ENCODE measurements around the gene COL26A1.
"Not testable (repeated sequence)": the region's sequence is repeated elsewhere in the genome, so short reads cannot be mapped to it uniquely, and the experiment has no call there.

The COL26A1 gene
- 0 to 0.07 reads per million in 2 donors for total RNA-seq

GRCh38 chr7:101362334-101363195 is at the start of gene COL26A1:
Gene COL26A1 (plus strand): TSS chr7:101362875. CDS start chr7:101363033, 158 bp downstream.
- no peak for DNase-seq

GRCh38 chr7:101315336-101315735 is 47.3 kb upstream of the COL26A1 start:
- DNase-seq = peak in 3 of 5 experiments; percentile 17 to 67 (median 35)

- no peak for DNase-seq
These were observed 43.3 kb upstream of the COL26A1 start for GRCh38 chr7:101319401-101319800.

- peak; percentile 49 to 91 (median 69) for DNase-seq
These were observed 40.9 kb upstream of the COL26A1 start, which contains the start of gene IFT22 for GRCh38 chr7:101321491-101322401. Gene IFT22 (minus strand): TSS chr7:101321812. CDS start chr7:101321709, 103 bp downstream.

- DNase-seq = no peak
These were observed 34.5 kb upstream of the COL26A1 start for GRCh38 chr7:101328159-101328558.

- DNase-seq = no peak
These were observed 32.6 kb upstream of the COL26A1 start for GRCh38 chr7:101330011-101330484.

- DNase-seq = no peak
These were observed 30.6 kb upstream of the COL26A1 start for GRCh38 chr7:101332026-101332425.

- no peak for DNase-seq
These were observed 28.8 kb upstream of the COL26A1 start for GRCh38 chr7:101333912-101334311.

GRCh38 chr7:101340379-101340778 is 22.3 kb upstream of the COL26A1 start:
- no peak for DNase-seq

- no peak for DNase-seq
These were observed 19.8 kb upstream of the COL26A1 start for GRCh38 chr7:101342892-101343291.

- no peak for DNase-seq
These were observed 15.2 kb upstream of the COL26A1 start for GRCh38 chr7:101347477-101347876.

- not testable (repeated sequence) for DNase-seq
These were observed 14.1 kb upstream of the COL26A1 start for GRCh38 chr7:101348456-101349067.

- DNase-seq = not testable (repeated sequence)
These were observed 13.4 kb upstream of the COL26A1 start for GRCh38 chr7:101349300-101349699.

GRCh38 chr7:101352920-101353308 is 9.8 kb upstream of the COL26A1 start:
- no peak for DNase-seq

GRCh38 chr7:101357433-101357832 is 5.2 kb upstream of the COL26A1 start:
- no peak for DNase-seq

- no peak for DNase-seq
These were observed 590 bp downstream of the COL26A1 start for GRCh38 chr7:101363196-101363733.

GRCh38 chr7:101363734-101364374 is 1.2 kb downstream of the COL26A1 start:
- peak; percentile 21 to 83 (median 45) for DNase-seq

GRCh38 chr7:101365956-101366355 is 3.3 kb downstream of the COL26A1 start:
- DNase-seq = no peak

- peak in 1 of 5 experiments; percentile 28 for DNase-seq
These were observed 5.0 kb downstream of the COL26A1 start for GRCh38 chr7:101367676-101368075.

GRCh38 chr7:101368422-101369165 is 5.9 kb downstream of the COL26A1 start:
- DNase-seq = no peak

GRCh38 chr7:101370836-101371235 is 8.2 kb downstream of the COL26A1 start:
- no peak for DNase-seq

All from T-helper 2 cell (primary cell).